Measurements from ENCODE around the gene DLGAP1. TPM values are rescaled to one million over a fixed set of nuclear protein-coding genes. Genes with fewer than 3 reads are reported as not detected.

The DLGAP1 gene
- total RNA-seq, 1 donor from 2014 or later, result 5.3 TPM

GRCh38 chr18:3861495-3861894, 593.6 kb downstream of the DLGAP1 start:
- no peak for DNase-seq

- no peak for DNase-seq
Observed at GRCh38 chr18:3857544-3857943, 597.6 kb downstream of the DLGAP1 start.

- DNase-seq, result no peak
Observed at GRCh38 chr18:3855966-3856365, 599.1 kb downstream of the DLGAP1 start.

- no peak for DNase-seq
Observed at GRCh38 chr18:3852321-3852720, 602.8 kb downstream of the DLGAP1 start.

GRCh38 chr18:3851159-3851558, 603.9 kb downstream of the DLGAP1 start:
- no peak for DNase-seq

GRCh38 chr18:3848316-3848715, 606.8 kb downstream of the DLGAP1 start:
- no peak for DNase-seq

GRCh38 chr18:3845161-3845560, 609.9 kb downstream of the DLGAP1 start:
- DNase-seq, result no peak

- DNase-seq, result no peak
Observed at GRCh38 chr18:3842844-3843243, 612.3 kb downstream of the DLGAP1 start.

GRCh38 chr18:3840766-3841165, 614.3 kb downstream of the DLGAP1 start:
- peak; percentile 48 for DNase-seq

GRCh38 chr18:3839581-3839981, 615.5 kb downstream of the DLGAP1 start:
- DNase-seq, result no peak

- DNase-seq, result no peak
Observed at GRCh38 chr18:3836483-3837335, 618.4 kb downstream of the DLGAP1 start.

GRCh38 chr18:3832025-3832638, 623.0 kb downstream of the DLGAP1 start:
- no peak for DNase-seq

GRCh38 chr18:3830604-3831003, 624.5 kb downstream of the DLGAP1 start:
- no peak for DNase-seq

GRCh38 chr18:3827236-3827845, 627.8 kb downstream of the DLGAP1 start:
- no peak for DNase-seq

GRCh38 chr18:3826021-3826420, 629.1 kb downstream of the DLGAP1 start:
- no peak for DNase-seq

GRCh38 chr18:3824101-3824500, 631.0 kb downstream of the DLGAP1 start:
- DNase-seq, result no peak

- DNase-seq, result no peak
Observed at GRCh38 chr18:3823073-3823472, 632.0 kb downstream of the DLGAP1 start.

- no peak for DNase-seq
Observed at GRCh38 chr18:3821524-3821923, 633.6 kb downstream of the DLGAP1 start.

GRCh38 chr18:3819961-3820360, 635.1 kb downstream of the DLGAP1 start:
- no peak for DNase-seq

GRCh38 chr18:3816610-3817363, 638.3 kb downstream of the DLGAP1 start:
- DNase-seq, result no peak

GRCh38 chr18:3815991-3816390, 639.1 kb downstream of the DLGAP1 start:
- no peak for DNase-seq

- DNase-seq, result no peak
Observed at GRCh38 chr18:3814816-3815215, 640.3 kb downstream of the DLGAP1 start.

- DNase-seq, result no peak
Observed at GRCh38 chr18:3810296-3810695, 644.8 kb downstream of the DLGAP1 start.

Measured in skin of body (tissue), 2 donors.